OCI-LY3 (cell line): ENCODE data around the gene CREB3L1.

Experiments
- CTCF ChIP-seq: fragments of 200-600, 300-600 bp; sonication (generic); IDR thresholded peaks from 2 replicates; pipeline ENCODE4 v1.5.1; 2014; ENCODE audit warnings: antibody characterized with exemption, low read length, low read depth
- EZH2phosphoT487 ChIP-seq: fragments of 200-600 bp; shearing (Covaris generic); IDR thresholded peaks from 2 replicates; pipeline ENCODE4 v1.6.1; 2018; ENCODE audit warnings: antibody characterized with exemption, mixed run types, low read depth

DNA sequence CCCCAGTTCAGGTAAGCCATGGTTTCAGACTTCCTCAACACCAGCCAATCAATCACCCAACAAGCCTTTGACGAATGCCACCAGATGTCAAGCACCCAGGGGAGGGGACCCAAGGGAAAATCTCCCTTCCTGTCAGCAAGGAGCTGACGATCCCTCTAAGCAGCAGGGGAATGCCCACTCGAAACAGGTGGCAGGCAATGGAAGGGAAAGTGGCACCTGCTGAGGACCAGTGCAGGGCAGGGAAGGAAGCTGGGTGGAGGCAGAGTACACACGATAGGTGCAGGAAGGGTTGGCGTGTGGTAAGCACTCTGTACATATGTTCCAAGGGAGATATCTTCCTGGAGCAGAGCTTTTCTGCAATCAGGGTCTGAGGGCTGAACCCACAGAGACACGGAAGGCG is 11.7 kb upstream of the CREB3L1 start:
- peak; percentile 45 for TF ChIP-seq CTCF
- TF ChIP-seq EZH2phosphoT487, result no peak
